HG03103 (cell line): Measurements from ENCODE around the gene EXD3.
"Not testable (repeated sequence)": the region's sequence is repeated elsewhere in the genome, so short reads cannot be mapped to it uniquely, and the experiment has no call there.

Experiments
- ATAC-seq: cut with Tn5 transposase; IDR thresholded peaks from one replicate; pipeline ENCODE4 v1.9.1; 2021; ENCODE audit warnings: low read depth; ENCODE audit not compliant: unreplicated experiment

EXD3 gene

GRCh38 chr9:137349471-137350033 lies 73.4 kb downstream of the EXD3 start:
- no peak for ATAC-seq

DNA sequence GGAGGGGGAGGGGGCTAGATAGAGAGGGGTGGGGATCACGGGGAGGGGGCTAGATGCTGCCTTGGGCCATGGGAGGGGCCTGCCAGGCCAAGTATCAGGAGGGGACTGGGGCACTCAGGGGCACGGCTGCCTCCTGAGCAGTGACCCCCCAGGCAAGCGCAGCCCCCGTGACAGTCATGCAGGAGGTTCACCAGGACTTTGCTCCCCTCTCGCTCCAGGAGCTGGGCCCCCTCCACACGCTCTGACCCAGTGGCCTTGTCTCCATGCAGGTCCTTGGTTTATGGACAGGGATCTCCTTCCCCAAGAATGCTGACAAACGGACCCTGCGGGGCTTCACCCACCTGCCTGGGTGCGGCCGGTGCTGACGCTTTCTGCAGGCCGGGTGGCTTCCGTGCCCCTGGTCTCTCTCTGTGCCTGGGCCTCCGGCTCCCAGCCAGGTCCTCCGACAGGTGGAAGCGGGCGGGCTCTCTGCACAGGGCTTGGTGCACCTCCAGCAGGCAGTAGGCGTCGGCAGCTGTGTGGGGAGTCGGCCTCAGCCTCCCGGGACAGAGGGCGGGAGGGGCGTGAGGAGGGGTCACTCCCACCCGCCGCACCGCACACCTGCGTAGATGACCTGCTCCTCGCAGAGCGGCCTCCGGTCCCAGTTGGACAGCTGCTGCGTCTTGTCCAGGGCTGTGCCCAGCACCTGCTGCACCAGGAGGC lies 74.0 kb downstream of the EXD3 start:
- no peak for ATAC-seq

DNA sequence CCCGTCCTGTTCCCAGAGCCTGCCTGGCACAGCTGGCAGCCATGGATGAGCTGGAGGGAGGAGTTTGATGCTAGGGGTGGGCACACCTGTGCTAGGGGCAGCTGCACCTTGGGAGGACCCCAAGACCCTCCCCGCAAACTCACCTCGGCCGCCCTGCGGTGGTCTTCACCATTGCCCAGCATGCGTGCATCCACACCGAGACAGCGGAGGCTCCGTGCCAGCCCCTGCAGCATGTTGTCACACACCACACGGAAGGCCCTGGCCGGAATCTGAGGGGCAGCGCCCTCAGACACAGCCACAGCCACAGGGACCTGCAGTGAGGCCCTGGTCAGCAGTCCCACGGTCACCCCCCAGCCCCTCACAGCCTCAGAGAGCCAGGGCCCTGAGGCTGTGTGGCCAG lies 75.0 kb downstream of the EXD3 start:
- no peak for ATAC-seq

GRCh38 chr9:137342482-137342881 lies 80.5 kb downstream of the EXD3 start:
- ATAC-seq, result no peak

DNA sequence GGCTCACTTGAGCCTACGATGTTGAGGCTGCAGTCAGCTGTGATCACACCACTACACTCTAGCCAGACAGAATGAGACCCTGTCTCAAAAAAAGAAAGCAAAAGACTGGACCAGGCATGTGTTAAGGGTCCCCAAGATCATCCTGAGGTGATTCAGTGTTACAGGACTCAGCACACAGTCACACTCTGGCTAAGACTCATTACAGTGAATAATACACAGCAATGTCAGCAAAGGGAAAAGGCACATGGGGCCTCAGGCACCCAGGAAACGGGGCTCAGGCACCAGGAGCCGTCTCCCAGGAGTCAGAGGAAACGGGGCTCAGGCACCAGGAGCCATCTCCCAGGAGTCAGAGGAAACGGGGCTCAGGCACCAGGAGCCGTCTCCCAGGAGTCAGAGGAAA lies 81.7 kb downstream of the EXD3 start:
- no peak for ATAC-seq

DNA sequence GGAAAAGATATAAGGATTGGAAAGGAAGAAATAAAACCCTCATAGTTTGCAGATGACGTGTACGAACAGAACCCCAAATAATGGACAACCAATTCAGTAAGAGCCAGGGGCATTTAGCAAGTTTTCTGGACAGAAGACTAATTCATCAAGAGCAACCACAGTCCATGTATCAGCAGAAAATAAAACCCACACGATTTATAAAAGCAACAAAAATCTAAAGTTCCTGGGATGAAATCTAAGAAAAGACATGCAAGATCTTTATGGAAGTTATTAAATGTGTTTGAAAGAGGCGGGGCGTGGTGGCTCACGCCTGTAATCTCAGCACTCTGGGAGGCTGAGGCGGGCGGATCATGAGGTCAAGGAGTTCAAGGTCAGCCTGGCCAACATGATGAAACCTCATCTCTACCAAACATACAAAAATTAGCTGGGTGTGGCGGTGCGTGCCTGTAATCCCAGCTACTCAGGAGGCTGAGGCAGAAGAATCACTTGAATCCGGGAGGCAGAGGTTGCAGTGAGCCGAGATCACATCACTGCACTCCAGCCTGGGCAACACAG lies 83.0 kb downstream of the EXD3 start:
- not testable (repeated sequence) for ATAC-seq

GRCh38 chr9:137339045-137339907 lies 83.7 kb downstream of the EXD3 start:
- no peak for ATAC-seq

GRCh38 chr9:137336735-137337134 lies 86.2 kb downstream of the EXD3 start:
- no peak for ATAC-seq

DNA sequence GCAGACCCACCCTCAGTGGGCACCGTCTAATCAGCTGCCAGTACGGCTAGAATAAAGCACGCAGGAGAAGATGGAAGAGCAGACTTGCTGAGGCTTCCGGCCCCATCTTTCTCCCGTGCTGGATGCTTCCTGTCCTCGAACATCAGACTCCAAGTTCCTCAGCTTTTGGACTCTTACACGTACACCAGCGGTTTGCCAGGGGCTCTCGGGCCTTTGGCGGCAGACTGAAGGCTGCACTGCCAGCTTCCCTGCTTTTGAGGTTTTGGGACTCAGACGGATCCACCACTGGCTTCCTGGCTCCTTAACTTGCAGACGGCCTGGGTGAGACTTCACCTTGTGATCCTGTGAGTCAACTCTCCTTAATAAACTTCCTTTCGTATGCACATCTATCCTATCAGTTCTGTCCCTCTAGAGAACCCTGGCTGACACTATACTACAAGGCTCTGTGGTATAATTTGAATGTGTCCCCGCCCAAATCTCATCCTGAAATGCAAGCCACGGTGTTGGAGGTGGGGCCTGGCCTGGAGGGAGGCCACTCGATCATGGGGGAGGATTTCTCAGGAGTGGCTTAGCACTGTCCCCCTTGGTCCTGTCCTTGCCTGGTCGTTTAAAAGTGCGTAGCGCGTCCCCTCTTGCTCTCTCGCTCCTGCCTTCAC lies 89.8 kb downstream of the EXD3 start:
- no peak for ATAC-seq

GRCh38 chr9:137331929-137332328 lies 91.0 kb downstream of the EXD3 start:
- ATAC-seq, result no peak

DNA sequence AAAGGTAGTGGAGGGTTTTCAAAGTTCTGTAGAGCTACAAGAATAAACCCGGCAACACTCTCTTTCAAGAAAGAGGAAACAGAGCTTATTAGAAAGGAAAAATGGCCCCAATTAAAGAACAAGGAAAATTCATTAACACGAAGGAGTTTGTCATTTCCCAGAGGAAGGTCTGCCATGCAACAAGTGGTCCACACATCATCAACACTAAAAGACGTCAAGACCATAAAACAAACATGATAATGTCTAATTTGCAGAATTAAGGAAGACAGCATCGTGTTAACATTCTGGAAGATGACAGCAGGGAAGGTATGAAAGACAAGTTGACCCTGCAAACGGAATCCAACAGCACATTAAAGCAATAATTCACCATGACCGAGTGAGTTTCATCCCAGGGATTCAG lies 92.3 kb downstream of the EXD3 start:
- no peak for ATAC-seq

DNA sequence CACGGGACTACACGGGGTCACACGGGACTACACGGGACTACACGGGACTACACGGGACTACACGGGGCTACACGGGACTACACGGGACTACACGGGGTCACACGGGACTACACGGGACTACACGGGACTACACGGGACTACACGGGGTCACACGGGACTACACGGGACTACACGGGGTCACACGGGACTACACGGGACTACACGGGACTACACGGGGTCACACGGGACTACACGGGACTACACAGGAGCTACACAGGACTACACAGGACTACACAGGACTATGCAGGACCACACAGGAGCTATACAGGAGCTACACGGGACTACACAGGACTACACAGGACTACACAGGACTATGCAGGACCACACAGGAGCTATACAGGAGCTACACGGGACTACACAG lies 93.4 kb downstream of the EXD3 start:
- ATAC-seq, result not testable (repeated sequence)

GRCh38 chr9:137327641-137328550 lies 95.1 kb downstream of the EXD3 start:
- ATAC-seq, result not testable (repeated sequence)

- ATAC-seq, result no peak
Observed at GRCh38 chr9:137326445-137327065, 96.4 kb downstream of the EXD3 start.

GRCh38 chr9:137325799-137326198 lies 97.2 kb downstream of the EXD3 start:
- no peak for ATAC-seq

- ATAC-seq, result no peak
Observed at GRCh38 chr9:137325124-137325523, 97.8 kb downstream of the EXD3 start.

DNA sequence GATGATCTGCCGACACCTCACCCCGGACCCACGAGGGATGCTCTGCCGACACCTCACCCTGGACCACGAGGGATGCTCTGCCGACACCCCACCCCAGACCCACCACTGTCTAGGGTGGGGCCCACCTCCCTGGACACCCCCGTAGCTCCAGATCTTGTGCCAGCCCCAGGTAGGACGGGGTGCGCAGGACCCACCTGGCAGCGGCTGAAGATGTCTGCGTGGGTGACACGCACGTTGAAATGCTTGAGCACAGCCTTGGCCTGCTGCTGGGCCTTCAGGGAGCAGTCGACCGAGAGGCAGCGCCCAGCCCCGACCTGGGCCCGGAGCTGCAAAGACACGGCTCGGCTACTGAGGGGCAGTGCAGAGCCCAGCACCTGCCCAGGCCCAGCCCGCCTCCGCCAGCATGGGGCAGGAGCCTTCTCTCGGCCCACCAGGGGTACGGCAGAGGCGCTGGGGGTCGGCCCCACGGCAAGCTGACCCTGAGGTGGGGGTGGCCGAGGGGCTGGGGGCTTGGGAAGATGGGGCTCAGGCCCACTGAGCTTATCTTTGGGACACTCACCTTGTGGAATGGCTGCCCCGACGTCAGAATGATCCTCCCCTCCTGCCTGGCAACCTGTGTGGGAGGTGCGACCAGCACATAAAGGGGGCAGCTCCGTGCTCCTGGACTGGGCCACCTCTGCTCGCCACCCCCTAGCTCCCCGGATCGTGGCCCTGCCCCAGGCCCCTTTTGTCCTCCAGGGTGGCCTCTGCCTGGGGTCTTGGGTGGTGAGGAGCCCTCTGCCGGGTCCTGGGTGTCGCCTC lies 99.2 kb downstream of the EXD3 start:
- ATAC-seq, result no peak

- no peak for ATAC-seq
Observed at GRCh38 chr9:137321726-137322361, 101.1 kb downstream of the EXD3 start.
